IPS DF 4.7 (cell line): ENCODE results near the gene KLHDC10.
"Not testable (repeated sequence)": the region's sequence is repeated elsewhere in the genome, so short reads cannot be mapped to it uniquely, and the experiment has no call there.

Source experiments
- DNase-seq: peaks from one replicate; pipeline ENCODE4 v3.0.0-alpha.2; 2013; ENCODE audit warnings: low spot score; ENCODE audit errors: extremely low read depth

The KLHDC10 gene

DNA sequence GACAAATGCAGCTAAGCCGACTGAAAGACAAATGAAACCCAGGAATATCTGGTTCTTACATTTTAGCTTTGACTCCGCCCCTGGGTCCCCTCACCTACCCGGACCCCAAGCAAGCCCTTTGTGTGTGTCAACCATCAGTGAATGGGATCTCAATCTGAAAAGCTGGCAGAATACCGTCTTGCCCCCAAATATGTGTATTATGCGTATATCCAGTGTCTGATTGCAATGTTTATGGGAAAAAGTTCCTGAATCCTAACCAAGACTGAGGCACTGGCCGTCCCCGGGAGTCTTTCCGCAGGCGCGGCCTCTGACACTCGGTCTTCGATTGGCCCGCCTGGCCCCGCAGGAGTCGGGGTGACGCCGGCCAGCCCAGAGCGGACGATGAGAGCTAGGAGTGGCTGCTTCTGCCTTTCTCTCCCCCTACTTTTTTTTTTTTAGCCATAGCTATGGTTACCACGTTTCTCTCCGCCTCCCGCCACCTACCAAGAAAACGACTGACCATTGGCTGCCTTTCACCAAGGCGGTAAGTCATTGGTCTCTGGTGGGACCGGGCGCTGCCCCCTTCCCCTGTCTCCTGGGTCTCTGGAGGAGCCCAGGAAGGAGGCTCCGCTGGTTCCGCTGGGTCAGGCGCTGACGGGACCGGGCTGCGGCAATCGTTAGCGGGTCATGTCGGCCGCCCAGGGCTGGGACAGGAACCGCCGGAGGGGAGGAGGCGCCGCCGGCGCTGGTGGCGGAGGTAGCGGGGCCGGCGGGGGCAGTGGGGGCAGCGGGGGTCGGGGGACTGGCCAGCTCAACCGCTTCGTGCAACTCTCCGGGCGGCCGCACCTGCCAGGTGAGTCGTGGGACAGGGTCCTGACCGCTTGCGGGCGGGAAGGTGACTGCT is at the start of gene KLHDC10:
Gene KLHDC10 (plus strand): TSS at position 557 of the 883 bp plus-strand sequence. CDS start 110 bp downstream, at position 667.
- DNase-seq = peak; percentile 99

GRCh38 chr7:130021105-130021834 is 49.1 kb upstream of the KLHDC10 start:
- no peak for DNase-seq

DNA sequence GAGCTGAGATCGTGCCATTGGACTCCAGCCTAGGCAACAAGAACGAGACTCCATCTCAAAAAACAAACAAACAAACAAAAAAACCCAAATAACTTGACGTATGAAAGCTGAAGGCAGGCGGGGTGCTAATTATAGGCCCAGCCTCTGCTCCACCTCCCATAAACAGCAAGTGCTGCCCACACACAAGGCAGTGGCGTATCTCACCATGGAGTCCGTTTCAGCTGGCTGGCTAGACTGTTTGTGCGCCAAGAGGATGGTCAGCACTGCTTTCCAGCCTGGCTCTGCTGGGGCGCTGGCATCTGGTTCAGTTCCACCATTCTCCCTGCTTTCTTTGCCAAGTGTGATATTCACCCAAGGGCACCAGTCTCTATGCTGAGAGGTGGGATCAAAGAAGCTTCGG is 48.2 kb upstream of the KLHDC10 start:
- no peak for DNase-seq

- DNase-seq = no peak
Measured at GRCh38 chr7:130022623-130023175, 47.6 kb upstream of the KLHDC10 start.

DNA sequence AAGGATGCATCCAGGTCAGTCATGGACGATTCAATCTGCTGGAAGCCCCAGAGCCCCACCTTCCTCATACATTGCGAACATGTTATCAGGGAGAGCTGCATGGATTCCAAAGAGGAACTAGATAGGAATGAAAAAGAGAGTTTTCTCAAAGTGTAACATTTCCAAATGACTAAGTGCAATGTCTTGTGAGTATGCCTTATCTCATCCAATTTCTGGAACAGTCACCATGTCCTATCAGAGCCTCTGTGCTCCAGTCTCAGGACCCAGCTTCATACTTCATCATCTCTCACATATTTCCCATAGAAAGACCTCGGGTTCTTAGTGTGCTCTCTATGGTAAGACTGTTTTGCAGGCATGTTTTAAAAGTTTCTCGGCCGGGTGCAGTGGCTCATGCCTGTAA is 45.9 kb upstream of the KLHDC10 start:
- DNase-seq = no peak

- DNase-seq = no peak
Measured at GRCh38 chr7:130032698-130033097, 37.6 kb upstream of the KLHDC10 start.

- DNase-seq = no peak
Measured at GRCh38 chr7:130037703-130038102, 32.6 kb upstream of the KLHDC10 start.

DNA sequence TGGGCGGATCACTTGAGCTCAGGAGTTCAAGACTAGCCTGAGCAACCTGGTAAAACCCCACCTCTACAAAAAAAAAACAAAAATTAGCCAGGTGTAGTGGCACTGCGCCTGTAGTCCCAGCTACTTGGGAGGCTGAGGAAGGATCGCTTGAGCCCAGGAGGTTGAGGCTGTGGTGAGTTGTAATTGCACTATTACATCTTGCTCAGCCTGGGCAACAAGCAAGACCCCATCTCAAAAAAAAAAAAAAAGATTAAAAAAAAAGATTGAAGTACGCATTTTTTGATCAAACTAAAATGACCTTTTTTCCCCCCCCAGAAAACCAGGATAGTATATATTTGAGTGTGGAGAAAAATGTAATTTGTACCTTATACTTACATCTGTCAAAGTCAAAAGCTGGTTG is 29.8 kb upstream of the KLHDC10 start:
- DNase-seq = no peak

GRCh38 chr7:130047831-130048230 is 22.5 kb upstream of the KLHDC10 start:
- DNase-seq = no peak

- no peak for DNase-seq
Measured at GRCh38 chr7:130048906-130049305, 21.4 kb upstream of the KLHDC10 start.

GRCh38 chr7:130052250-130052649 is 18.1 kb upstream of the KLHDC10 start:
- not testable (repeated sequence) for DNase-seq

DNA sequence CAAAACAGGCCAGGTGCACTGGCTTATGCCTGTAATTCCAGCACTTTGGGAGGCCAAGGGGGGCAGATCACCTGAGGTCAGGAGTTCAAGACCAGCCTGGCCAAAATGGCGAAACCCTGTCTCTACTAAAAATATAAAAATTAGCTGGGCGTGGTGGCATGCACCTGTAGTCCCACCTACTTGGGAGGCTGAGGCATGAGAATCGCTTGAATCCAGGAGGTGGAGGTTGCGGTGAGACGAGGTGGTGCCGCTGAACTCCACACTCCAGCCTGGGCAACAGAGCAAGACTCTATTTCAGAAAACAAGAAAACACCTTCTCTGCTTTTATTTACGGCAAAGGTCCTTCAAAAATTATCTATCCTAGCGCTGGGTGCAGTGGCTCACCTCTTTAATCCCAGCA is 15.1 kb upstream of the KLHDC10 start:
- DNase-seq = not testable (repeated sequence)

DNA sequence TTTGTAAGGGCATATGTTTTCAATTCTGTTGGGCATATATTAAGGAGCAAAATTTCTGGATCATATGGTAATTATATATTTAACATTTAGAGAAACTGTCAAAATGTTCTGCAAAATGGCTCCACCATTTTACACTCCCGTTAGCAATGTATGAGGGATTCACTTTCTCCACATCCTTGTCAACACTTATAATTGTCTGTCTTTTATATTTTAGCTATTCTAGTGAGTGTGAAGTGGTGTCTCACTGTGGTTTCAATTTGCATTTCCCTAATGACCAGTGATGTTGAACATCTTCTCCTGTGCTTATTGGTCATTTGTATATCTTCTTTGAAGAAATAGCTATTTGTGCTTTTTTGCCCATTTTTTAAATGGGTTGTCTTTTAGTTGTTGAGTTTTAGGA is 8.1 kb upstream of the KLHDC10 start:
- no peak for DNase-seq

GRCh38 chr7:130063036-130063435 is 7.3 kb upstream of the KLHDC10 start:
- peak; percentile 38 for DNase-seq

GRCh38 chr7:130064580-130064926 is 5.8 kb upstream of the KLHDC10 start:
- not testable (repeated sequence) for DNase-seq

DNA sequence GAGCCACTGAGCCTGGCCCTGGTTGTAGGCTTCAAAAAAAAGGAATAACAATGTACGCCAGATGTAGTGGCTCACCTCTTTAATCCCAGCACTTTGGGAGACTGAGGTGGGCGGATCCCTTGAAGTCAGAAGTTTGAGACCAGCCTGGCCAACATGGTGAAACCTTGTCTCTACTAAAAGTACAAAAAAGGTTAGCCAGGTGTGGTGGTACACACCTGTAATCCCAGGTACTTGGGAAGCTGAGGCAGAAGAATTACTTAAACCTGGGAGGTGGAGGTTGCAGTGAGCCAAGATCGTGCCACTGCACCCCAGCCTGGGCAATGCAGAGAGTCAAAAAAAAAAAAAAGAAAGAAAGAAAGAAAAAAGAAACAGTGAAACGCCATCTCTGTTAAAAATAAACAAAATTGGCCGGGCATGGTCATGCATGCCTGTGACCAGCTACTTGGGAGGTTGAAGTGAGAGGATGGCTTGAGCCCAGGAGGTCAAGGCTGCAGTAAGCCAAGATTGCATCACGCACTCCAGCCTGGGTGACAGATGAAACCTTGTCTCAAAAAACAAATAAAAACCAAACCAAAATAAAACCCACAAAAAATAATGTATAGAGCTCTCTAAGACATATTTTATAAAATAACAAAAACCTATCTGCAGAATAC is 4.7 kb upstream of the KLHDC10 start:
- no peak for DNase-seq

DNA sequence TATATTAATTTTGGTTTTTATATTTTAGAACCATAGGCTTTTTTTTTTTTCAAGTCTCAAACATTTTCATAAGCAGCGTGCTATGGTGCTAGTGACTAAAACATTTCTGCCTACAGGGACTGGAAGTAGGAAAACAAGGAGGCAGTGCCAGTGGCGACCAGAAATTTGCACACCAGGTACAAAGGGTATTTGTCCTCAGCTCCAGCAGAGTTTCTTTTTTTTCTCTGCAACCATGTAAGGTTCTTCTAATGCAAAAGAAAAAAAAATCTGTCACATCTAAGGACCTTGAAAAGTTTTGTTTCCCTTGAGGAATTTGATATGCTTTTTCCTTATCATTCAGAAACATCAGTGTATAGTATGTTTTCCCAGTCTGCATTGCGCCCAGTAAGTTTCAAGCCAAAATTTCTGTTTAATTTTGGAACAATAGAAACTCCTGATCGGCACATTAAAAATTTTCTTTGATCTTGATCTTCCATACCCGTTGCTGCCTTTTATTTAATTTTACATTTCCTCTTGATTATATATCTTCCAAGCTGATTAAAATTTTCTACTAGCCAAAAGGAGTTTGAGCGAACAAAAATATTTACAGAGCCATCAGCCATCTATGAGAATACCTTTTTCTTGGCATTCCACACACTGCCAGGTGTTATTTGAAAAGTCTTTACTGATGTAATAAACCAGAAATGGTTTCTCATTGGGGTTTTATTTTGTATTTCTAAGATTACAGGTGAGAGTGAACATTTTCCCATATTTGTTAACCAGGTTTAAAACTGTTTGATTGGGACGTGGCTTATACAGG is 956 bp upstream of the KLHDC10 start:
- DNase-seq = no peak

DNA sequence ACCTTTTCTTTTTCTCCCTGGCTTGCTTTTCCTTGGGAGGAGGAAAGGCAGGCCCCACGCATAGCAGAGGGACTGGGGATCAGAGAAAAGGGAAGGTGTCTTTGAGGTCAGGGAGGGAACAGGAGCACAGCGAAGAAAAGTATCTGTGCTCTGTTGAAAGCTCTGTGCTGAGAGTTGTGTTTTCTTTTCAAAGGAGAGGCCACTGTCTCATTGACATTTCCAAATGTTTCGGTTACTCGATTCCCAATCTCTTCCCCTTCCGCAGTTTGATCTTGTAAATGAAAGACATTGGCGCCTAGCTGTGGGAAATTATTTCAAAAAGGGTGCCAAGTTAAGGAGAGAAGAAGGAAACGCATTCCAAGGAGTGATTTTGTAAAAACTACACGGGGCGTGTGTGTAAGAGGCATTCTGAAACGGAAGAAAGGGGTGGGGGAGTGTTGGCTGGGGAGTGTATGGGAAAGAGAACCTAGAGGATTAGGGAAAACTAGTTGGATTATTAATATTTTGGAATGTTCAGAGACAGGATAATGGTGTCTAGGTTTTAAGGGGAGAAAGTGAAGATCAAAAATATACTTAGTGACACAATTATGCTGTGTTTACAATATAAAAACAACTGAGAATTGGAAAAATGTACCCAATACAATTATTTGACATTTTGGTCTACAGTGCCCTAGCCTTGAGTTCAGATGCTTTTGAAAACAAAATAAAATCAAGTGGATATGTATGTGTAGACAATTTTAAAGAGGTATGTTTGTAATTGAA is 708 bp downstream of the KLHDC10 start:
- no peak for DNase-seq

DNA sequence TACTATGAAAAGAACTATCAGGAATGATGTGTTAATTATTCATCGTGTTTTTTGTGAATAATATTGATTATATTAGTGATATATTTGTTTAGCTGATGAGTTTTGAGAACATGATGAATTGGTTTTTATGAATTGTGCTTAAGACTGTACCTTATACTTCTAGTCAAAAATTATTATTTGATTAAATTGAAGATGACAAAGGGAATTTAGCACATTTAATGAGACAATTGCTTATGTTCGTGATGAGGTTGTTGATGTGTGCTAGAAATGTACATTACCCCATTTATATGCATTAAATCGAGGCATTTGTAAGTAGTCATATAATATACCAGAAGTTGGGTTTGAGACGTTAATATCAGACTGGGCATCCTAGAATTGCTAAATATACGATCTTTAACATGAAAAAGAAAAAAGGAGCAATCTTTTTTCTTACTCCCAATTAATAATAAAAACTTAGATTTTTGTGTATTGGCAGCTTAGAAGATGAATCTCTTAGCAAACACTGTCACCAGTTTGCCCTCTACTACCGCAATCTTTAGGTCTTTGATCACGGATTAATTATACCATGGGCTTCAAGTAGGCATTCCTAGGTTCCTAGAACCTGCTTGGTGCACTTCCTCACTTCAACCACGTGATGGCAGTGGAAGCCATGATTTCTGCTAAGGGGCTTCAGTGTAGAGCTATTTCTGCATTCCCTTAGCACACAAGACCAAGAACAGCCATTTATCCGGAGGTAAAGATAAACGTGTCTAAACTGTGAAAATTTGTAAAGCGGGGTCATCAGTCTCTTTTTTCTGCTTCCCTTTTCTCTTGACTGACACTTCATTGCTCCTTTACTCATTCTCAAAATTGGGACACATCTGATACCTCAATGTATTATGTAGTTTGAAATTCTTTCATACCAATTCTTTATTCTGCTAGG is 1.6 kb downstream of the KLHDC10 start:
- DNase-seq = peak; percentile 44
